ENCODE results near the gene KRT222.
A peak's percentile ranks its signal among the peaks of the same experiment; 100 is the strongest.

The KRT222 gene

DNA sequence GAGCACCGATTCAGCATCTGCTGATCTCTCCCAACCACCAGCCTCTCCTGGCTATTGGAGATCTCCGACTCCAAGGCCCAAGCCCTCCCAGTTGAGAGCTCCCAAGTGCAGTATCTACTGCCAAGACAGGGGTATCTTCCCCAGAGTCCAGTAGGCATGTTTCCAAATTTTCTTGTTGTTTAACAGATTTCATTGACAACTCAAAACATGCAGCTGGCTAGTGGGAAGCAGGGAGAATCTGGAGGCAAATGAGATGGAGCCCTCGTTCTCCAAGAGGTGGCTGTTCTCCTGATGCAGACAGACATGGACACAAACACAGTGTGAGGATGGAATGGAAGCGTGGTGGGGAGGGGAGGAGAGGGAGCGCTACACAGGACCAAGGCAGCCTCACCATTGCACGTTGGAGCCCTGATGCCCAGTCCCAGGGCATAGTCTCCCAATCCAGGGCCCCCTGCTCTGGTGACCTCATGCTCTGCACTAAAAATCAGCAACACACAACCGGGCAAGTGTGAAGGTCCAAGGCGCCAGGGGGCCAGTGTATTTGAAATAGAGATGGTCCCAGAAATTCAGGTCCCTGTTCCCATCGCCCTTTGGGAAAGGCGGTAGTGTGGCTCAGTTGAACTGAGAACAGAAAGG lies 49.0 kb downstream of the KRT222 start:
- Mint-ChIP-seq H3K4me1 (peaks cover 87% of the 10 kb centered on the region), H3K9me3 (no peaks in the 10 kb centered on the region), H3K27me3 (peaks cover 17% of the 10 kb centered on the region), H3K27ac (no peak overlapping the region), H3K36me3 (no peaks in the 10 kb centered on the region), H3K4me3 (no peak overlapping the region)
- CTCF ChIA-PET, result interaction anchor here (0.6 to 4.2 kb wide), 22 partner anchors 9 to 933 kb away, joined by 3 to 133 read pairs (median 5); partner anchors contain the start of genes CCR7 and SMARCE1
- DNase-seq, result no peak

- peaks cover 86% of the 10 kb centered on the region for H3K4me1 Mint-ChIP-seq
Measured at GRCh38 chr17:40615068-40615840, 49.7 kb downstream of the KRT222 start.

GRCh38 chr17:40614431-40615067 lies 50.4 kb downstream of the KRT222 start:
- H3K9me3 Mint-ChIP-seq, result no peaks in the 10 kb centered on the region
- peak overlapping the region; percentile 24 for H3K4me3 Mint-ChIP-seq
- H3K27me3 Mint-ChIP-seq, result peaks cover 12% of the 10 kb centered on the region
- no peak for DNase-seq
- H3K27ac Mint-ChIP-seq, result peak overlapping the region; percentile 77
- no peaks in the 10 kb centered on the region for H3K36me3 Mint-ChIP-seq
- peaks cover 86% of the 10 kb centered on the region for H3K4me1 Mint-ChIP-seq
- CTCF ChIA-PET, result interaction anchor here (0.6 to 4.2 kb wide), 25 partner anchors 10 to 1053 kb away, joined by 3 to 133 read pairs (median 5); partner anchors contain the start of genes CCR7 and SMARCE1

More at GRCh38 chr17:40615068-40615840, 49.7 kb downstream of the KRT222 start:
- Mint-ChIP-seq H3K27ac (peak overlapping the region; percentile 77), H3K4me3 (peak overlapping the region; percentile 24), H3K36me3 (no peaks in the 10 kb centered on the region), H3K27me3 (peaks cover 17% of the 10 kb centered on the region), H3K9me3 (no peaks in the 10 kb centered on the region)
- CTCF ChIA-PET, result interaction anchor here (0.6 to 4.2 kb wide), 30 partner anchors 8 to 1052 kb away, joined by 3 to 133 read pairs (median 4); partner anchors contain the start of genes CCR7 and SMARCE1
- DNase-seq, result peak; percentile 62

DNA sequence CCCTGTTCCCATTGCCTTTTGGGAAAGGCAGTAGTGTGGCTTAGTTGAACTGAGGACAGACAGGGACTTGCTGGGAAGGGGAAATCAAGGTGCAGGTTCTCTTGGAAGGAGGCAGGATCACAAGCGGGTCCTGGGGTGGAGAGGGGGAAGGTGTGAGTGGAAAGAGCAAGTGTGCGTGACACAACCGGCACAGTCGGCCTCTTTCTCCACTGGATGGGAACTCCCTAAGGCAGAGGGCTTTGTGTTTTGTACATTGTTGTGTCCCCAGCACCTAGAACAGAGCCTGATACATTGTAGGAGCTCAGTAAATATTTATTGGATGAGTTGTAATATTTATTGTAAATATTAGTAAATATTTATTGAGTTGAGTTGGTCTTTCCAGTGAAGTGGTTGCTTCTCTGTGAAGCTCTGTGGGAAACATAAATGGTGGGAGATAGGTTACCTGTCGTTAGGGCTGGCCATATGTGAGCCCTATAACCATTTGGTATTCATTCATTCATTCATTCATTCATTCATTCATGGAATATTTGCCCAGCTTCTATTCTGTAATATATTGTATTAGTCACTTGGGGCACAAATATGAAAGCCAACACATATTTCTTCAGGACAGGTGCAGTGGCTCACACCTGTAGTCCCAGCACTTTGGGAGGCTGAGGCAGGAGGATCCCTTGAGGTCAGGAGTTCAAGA lies 51.4 kb downstream of the KRT222 start:
- no peak for DNase-seq

GRCh38 chr17:40612599-40613244 lies 52.3 kb downstream of the KRT222 start:
- Mint-ChIP-seq H3K9me3 (no peaks in the 10 kb centered on the region), H3K27me3 (peaks cover 9% of the 10 kb centered on the region), H3K27ac (peak overlapping the region; percentile 93), H3K4me3 (peak overlapping the region; percentile 59), H3K36me3 (peaks cover 1% of the 10 kb centered on the region), H3K4me1 (peaks cover 93% of the 10 kb centered on the region)
- CTCF ChIA-PET, result interaction anchor here (1.3 to 4.2 kb wide), 2 partner anchors 15 to 51 kb away, joined by 4 to 133 read pairs; partner anchors contain the start of gene CCR7
- peak; percentile 66 for DNase-seq

More for the DNA sequence above, 51.4 kb downstream of the KRT222 start:
- H3K4me3 Mint-ChIP-seq, result peak overlapping the region; percentile 59
- peaks cover 1% of the 10 kb centered on the region for H3K36me3 Mint-ChIP-seq
- peaks cover 9% of the 10 kb centered on the region for H3K27me3 Mint-ChIP-seq
- H3K27ac Mint-ChIP-seq, result peak overlapping the region; percentile 93
- no peaks in the 10 kb centered on the region for H3K9me3 Mint-ChIP-seq
- H3K4me1 Mint-ChIP-seq, result peaks cover 88% of the 10 kb centered on the region
- CTCF ChIA-PET, result interaction anchor here (2.3 to 4.2 kb wide), 3 partner anchors 34 to 52 kb away, joined by 8 to 133 read pairs (median 13); partner anchors contain the start of genes CCR7 and SMARCE1

DNA sequence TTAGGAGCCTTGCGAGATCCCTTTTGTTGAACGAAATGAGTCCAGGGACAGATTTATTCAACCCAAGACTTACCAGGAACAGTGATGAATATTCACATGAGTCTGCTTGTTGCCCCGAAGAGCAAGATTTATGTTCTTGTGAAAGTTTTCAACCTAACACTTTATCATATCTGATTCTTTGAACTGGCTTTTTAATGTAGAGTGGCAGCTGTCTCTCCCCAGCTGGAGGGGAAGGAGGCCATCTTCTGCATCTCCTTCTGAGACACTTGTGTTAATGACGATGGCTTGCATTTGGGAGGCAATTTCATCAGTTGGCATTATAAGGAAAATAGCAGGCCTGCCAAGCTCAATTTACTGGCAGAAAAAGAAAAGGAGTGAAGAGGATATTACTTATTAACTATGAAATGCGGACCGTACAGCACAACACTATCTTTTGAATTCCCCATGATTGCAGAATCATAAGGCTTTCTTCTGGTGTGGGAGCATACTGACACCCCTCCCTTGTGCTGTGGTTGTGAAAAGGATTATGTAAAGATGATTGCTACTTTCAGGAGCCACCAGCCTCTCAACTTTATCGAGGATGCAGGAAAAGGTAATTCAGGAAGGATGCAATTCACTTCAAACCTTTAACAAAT lies 53.0 kb downstream of the KRT222 start:
- Mint-ChIP-seq H3K27ac (peak overlapping the region; percentile 90), H3K4me3 (peak overlapping the region; percentile 31), H3K36me3 (peaks cover 1% of the 10 kb centered on the region), H3K27me3 (peaks cover 6% of the 10 kb centered on the region), H3K9me3 (no peaks in the 10 kb centered on the region), H3K4me1 (peaks cover 94% of the 10 kb centered on the region)
- CTCF ChIA-PET, result interaction anchor here (1.0 to 4.2 kb wide), 5 partner anchors 8 to 51 kb away, joined by 3 to 133 read pairs (median 4); partner anchors contain the start of gene CCR7
- DNase-seq, result no peak

DNA sequence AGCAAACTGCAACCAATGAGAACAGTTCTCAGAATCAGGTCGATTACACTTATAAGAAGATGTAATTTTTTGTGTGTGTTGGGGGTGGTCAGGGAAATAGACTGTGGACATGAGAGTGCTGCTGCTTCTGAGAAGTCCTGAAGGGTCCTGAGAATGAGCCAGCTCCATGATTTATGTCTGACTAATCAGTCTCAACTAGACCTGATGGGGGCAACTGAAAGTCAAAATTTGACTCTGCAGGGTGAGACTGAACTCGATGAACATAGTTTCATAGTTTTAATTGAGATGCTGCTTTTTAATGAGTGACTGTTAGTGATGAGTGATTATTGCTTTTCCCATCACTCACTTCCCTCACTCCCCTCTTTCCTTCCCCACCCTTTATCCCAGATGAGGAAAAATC lies 54.6 kb downstream of the KRT222 start:
- DNase-seq, result no peak
- no peak overlapping the region for H3K27ac Mint-ChIP-seq

DNA sequence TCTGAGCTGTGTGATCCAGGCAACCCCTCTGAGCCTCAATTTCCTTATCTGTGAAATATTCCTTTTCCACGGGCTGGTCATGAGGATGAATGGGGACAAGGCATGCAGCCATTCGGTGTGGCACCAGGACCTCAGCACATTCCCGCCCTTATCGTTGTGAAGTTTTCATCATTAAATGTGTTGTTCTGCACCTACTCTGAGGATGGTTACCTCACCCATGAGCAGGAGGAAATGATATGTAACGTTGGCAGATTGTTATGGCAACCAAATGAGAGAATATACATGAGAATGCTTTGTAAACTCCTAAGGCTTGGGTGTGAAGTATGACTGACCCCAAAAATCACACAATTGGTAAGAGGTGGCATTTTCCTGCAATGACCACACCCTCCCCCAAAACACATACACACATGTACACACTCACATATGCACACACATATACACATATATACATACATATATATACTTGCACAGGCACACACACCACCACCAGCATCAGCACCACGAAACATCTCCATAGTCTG lies 56.9 kb downstream of the KRT222 start:
- H3K4me1 Mint-ChIP-seq, result peaks cover 98% of the 10 kb centered on the region
- peaks cover 8% of the 10 kb centered on the region for H3K36me3 Mint-ChIP-seq
- peak overlapping the region; percentile 86 for H3K27ac Mint-ChIP-seq
- CTCF ChIA-PET, result interaction anchor here (1.1 to 1.8 kb wide), 3 partner anchors 43 to 46 kb away, joined by 3 to 9 read pairs (median 3); partner anchors contain the start of gene CCR7
- DNase-seq, result peak; percentile 47
- H3K4me3 Mint-ChIP-seq, result no peak overlapping the region
- no peaks in the 10 kb centered on the region for H3K27me3 Mint-ChIP-seq
- H3K9me3 Mint-ChIP-seq, result no peaks in the 10 kb centered on the region

More for the DNA sequence above, 54.6 kb downstream of the KRT222 start:
- CTCF ChIA-PET, result interaction anchor here (0.8 to 2.2 kb wide), 4 partner anchors 10 to 76 kb away, joined by 3 to 8 read pairs (median 4); no protein-coding TSS in a partner anchor
- Mint-ChIP-seq H3K27me3 (no peaks in the 10 kb centered on the region), H3K9me3 (no peaks in the 10 kb centered on the region), H3K4me3 (no peak overlapping the region), H3K4me1 (peaks cover 96% of the 10 kb centered on the region), H3K36me3 (peaks cover 1% of the 10 kb centered on the region)

- CTCF ChIA-PET, result interaction anchor here (1.1 to 1.8 kb wide), 4 partner anchors 8 to 46 kb away, joined by 3 to 9 read pairs (median 4); partner anchors contain the start of gene CCR7
- Mint-ChIP-seq H3K9me3 (no peaks in the 10 kb centered on the region), H3K4me1 (peaks cover 98% of the 10 kb centered on the region), H3K36me3 (peaks cover 12% of the 10 kb centered on the region), H3K4me3 (no peak overlapping the region), H3K27me3 (no peaks in the 10 kb centered on the region), H3K27ac (peak overlapping the region; percentile 86)
- peak; percentile 69 for DNase-seq
Measured at GRCh38 chr17:40607641-40608040, 57.3 kb downstream of the KRT222 start.

- no peak overlapping the region for H3K4me3 Mint-ChIP-seq
- peaks cover 12% of the 10 kb centered on the region for H3K36me3 Mint-ChIP-seq
- H3K9me3 Mint-ChIP-seq, result no peaks in the 10 kb centered on the region
- peak overlapping the region; percentile 94 for H3K27ac Mint-ChIP-seq
- DNase-seq, result no peak
- H3K27me3 Mint-ChIP-seq, result no peaks in the 10 kb centered on the region
- CTCF ChIA-PET, result interaction anchor here (1.1 to 1.8 kb wide), 4 partner anchors 9 to 45 kb away, joined by 3 to 9 read pairs (median 4); partner anchors contain the start of gene CCR7
- peaks cover 99% of the 10 kb centered on the region for H3K4me1 Mint-ChIP-seq
Measured at GRCh38 chr17:40606548-40607353, 58.2 kb downstream of the KRT222 start.

DNA sequence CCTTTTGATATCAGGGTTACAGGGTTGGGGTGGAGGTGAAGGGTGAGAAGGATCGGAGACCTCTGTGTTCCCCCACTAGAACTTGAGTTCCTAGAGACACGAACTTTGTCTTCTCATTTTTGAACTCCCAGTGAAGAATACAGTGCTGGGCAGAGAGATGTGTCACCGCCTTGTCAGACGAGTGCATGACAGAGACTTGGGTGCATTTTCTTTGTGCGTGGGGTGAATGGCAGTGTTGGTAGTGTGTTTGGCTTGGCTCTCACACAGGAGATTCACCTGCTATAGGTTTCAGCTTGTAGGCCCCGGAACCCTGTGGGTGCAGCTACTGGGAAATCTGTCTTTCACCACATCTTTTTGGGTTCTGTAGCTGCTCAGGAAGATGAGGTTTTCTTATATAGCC lies 59.7 kb downstream of the KRT222 start:
- peak; percentile 77 for DNase-seq

More for the DNA sequence above, 59.7 kb downstream of the KRT222 start:
- Mint-ChIP-seq H3K4me3 (peak overlapping the region; percentile 47), H3K27ac (peak overlapping the region; percentile 94), H3K9me3 (no peaks in the 10 kb centered on the region), H3K4me1 (peaks cover 100% of the 10 kb centered on the region), H3K27me3 (no peaks in the 10 kb centered on the region), H3K36me3 (peaks cover 20% of the 10 kb centered on the region)
- CTCF ChIA-PET, result interaction anchor here (0.7 to 4.8 kb wide), 5 partner anchors 10 to 51 kb away, joined by 4 to 25 read pairs (median 11); partner anchors contain the start of gene CCR7
